ACC112 (cell line): ENCODE measurements around the gene TMEM161B.
"Not testable (repeated sequence)": the region's sequence is repeated elsewhere in the genome, so short reads cannot be mapped to it uniquely, and the experiment has no call there.

Source experiments
- H2AFZ ChIP-seq: fragments of 200-600 bp; sonication (generic); one replicate; pipeline ENCODE4 v1.6.0; 2017; ENCODE audit warnings: antibody characterized with exemption, low read length; ENCODE audit not compliant: unreplicated experiment
- H3K27ac ChIP-seq: fragments of 200-600 bp; sonication (generic); 2 replicates; pipeline ENCODE4 v1.5.1; 2014; ENCODE audit warnings: low read depth, mild to moderate bottlenecking, antibody characterized with exemption, low read length, moderate library complexity
- H3K27me3 ChIP-seq: fragments of 200-600 bp; sonication (generic); 2 replicates; pipeline ENCODE4 v1.6.1; 2014; ENCODE audit warnings: mild to moderate bottlenecking, antibody characterized with exemption, low read length, moderate library complexity, mixed read lengths; ENCODE audit not compliant: insufficient read depth
- H3K36me3 ChIP-seq: fragments of 200-600 bp; sonication (generic); 2 replicates; pipeline ENCODE4 v1.6.1; 2016; ENCODE audit warnings: mild to moderate bottlenecking, antibody characterized with exemption, low read length, moderate library complexity, mixed read lengths; ENCODE audit not compliant: insufficient read depth
- H3K4me1 ChIP-seq: fragments of 200-600 bp; sonication (generic); one replicate; pipeline ENCODE4 v1.6.1; 2016; ENCODE audit warnings: low read length, mixed read lengths; ENCODE audit not compliant: insufficient read depth, unreplicated experiment, control insufficient read depth
- H3K4me3 ChIP-seq: fragments of 200-600 bp; sonication (generic); 2 replicates; pipeline ENCODE4 v1.5.1; 2014; ENCODE audit warnings: mild to moderate bottlenecking, low read depth, low read length
- H3K79me2 ChIP-seq: fragments of 200-600 bp; sonication (generic); one replicate; pipeline ENCODE4 v1.6.0; 2016; ENCODE audit warnings: low read length; ENCODE audit not compliant: control insufficient read depth, unreplicated experiment, insufficient read depth

Gene TMEM161B

GRCh38 chr5:88235346-88235745 is 33.3 kb downstream of the TMEM161B start:
- Histone ChIP-seq H3K36me3 (no peaks in the 10 kb centered on the region), H3K4me1 (peaks cover 3% of the 10 kb centered on the region), H3K27me3 (no peaks in the 10 kb centered on the region), H2AFZ (no peak overlapping the region), H3K4me3 (no peak overlapping the region), H3K27ac (no peak overlapping the region), H3K79me2 (no peaks in the 10 kb centered on the region)

DNA sequence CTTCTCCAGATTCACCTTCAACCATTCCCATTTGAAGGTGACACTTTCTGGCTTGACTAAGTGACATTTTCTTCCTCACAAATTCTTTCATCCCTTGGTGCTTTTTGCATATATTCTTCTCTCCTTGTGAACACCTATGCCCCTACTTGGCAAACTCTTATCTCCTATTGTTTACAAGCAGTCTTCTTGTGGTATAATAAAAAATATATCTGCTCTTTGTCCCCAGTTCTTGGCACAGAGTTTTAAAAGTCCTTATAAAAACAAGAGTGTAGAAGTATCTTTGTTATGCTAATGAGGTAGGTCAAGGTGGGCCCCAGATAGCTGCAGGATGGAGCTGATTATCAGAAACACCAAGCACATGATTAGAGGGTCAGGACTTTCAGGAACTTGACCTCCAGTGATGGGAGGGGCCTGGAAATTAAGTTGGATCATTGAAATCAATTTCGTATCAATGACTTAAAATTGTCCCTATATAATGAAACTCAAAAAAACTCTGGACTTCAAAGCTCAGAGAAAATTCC is 38.0 kb downstream of the TMEM161B start:
- H3K27ac ChIP-seq = no peak overlapping the region
- no peaks in the 10 kb centered on the region for H3K79me2 ChIP-seq
- H3K36me3 ChIP-seq = no peaks in the 10 kb centered on the region
- no peak overlapping the region for H3K4me3 ChIP-seq
- no peaks in the 10 kb centered on the region for H3K4me1 ChIP-seq
- no peaks in the 10 kb centered on the region for H3K27me3 ChIP-seq
- no peak overlapping the region for H2AFZ ChIP-seq

GRCh38 chr5:88226881-88227450 is 41.7 kb downstream of the TMEM161B start:
- Histone ChIP-seq H2AFZ (no peak overlapping the region), H3K79me2 (no peaks in the 10 kb centered on the region), H3K27me3 (no peaks in the 10 kb centered on the region), H3K27ac (no peak overlapping the region), H3K4me3 (no peak overlapping the region), H3K4me1 (no peaks in the 10 kb centered on the region), H3K36me3 (no peaks in the 10 kb centered on the region)

- Histone ChIP-seq H2AFZ (no peak overlapping the region), H3K27ac (no peak overlapping the region), H3K36me3 (no peaks in the 10 kb centered on the region), H3K4me1 (no peaks in the 10 kb centered on the region), H3K79me2 (no peaks in the 10 kb centered on the region), H3K27me3 (no peaks in the 10 kb centered on the region), H3K4me3 (no peak overlapping the region)
Measured at GRCh38 chr5:88214655-88215054, 54.0 kb downstream of the TMEM161B start.

- Histone ChIP-seq H3K36me3 (no peaks in the 10 kb centered on the region), H3K4me3 (no peak overlapping the region), H2AFZ (no peak overlapping the region), H3K79me2 (no peaks in the 10 kb centered on the region), H3K27ac (no peak overlapping the region), H3K4me1 (no peaks in the 10 kb centered on the region), H3K27me3 (no peaks in the 10 kb centered on the region)
Measured at GRCh38 chr5:88207575-88207974, 61.1 kb downstream of the TMEM161B start.

DNA sequence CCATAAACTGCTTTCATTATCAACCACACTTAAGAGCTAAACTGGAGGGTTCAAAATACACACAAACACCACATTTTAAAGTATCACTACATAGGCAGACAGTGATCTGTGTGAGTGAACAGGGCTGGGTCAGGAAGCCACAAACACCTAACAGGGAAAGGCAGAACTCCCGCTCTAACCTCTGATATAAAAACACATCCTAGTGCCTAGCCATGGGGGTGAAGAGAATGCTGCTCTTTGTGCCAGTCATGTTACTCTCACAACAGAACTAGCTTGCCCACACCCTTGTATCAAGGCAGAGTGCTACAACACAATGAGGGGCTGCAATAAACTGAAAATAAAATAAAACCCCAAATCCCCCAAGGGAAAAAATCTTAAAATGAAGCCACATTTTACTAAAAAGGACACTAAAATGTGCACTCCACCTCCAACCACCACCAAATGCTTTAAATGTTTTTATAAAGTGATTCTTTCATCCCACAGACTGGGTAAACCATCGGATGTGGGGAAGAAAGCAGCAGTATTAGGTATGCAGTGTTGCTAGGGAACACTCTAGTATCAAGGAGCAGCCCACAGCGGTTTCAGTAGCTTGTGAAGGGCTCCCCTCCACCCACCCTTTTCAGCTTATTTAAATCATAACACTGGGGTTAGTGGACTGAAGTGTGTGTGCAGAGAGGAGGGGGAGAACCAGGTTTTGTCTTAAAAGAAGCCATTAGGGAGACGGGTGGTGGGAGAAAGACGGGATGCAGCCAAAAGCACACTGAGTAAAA is 64.5 kb downstream of the TMEM161B start:
- 0 out of 2 replicates have a peak, but pooled peaks cover 5% of the 10 kb centered on the region for H3K36me3 ChIP-seq

DNA sequence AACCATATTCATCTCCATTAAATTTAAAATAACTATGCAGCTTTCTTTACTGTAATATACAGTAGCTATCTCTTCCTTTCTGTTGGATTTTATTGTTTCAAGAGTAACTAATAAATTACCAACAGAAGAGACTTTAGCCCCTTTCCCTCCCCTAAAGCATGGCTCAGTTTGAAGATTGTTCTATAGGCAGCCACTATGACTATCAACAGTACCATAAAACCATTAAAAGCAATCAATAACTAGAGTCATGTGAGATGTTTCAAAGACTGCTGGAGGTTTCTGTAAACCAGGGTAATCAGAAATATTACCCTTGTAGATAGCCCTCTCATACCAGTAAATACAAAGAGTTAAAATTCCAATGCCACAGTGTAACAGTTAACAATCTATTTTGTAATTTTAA is 73.0 kb downstream of the TMEM161B start:
- H3K27me3 ChIP-seq = no peaks in the 10 kb centered on the region
- no peaks in the 10 kb centered on the region for H3K79me2 ChIP-seq
- H3K4me3 ChIP-seq = no peak overlapping the region
- no peak overlapping the region for H2AFZ ChIP-seq
- no peaks in the 10 kb centered on the region for H3K4me1 ChIP-seq
- H3K36me3 ChIP-seq = peaks cover 9% of the 10 kb centered on the region; the same call in 1 of the 2 replicates
- H3K27ac ChIP-seq = no peak overlapping the region

More for the DNA sequence above, 64.5 kb downstream of the TMEM161B start:
- Histone ChIP-seq H2AFZ (no peak overlapping the region), H3K4me3 (no peak overlapping the region), H3K27ac (no peak overlapping the region), H3K27me3 (no peaks in the 10 kb centered on the region), H3K79me2 (no peaks in the 10 kb centered on the region), H3K4me1 (no peaks in the 10 kb centered on the region)

DNA sequence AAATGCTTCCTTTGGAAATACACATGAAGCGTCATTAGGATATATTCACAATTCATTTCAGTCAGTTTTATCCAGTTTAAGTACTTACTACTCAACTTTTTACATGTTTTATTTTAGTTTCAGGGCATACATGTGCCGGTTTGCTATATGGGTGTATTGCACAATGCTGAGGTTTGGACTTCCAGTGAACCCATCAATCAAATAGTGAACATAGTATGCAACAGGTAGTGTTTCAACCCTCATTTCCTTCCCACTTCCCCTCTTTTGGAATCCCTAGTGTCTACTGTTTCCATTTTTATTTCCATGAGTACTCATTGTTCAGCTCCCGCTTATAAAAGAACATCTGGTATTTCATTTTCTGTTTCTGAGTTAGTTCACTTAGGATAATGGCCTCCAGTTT is 74.7 kb downstream of the TMEM161B start:
- Histone ChIP-seq H3K4me1 (no peaks in the 10 kb centered on the region), H3K79me2 (no peaks in the 10 kb centered on the region), H2AFZ (no peak overlapping the region), H3K36me3 (peaks cover 15% of the 10 kb centered on the region), H3K27ac (no peak overlapping the region), H3K27me3 (no peaks in the 10 kb centered on the region), H3K4me3 (no peak overlapping the region)

DNA sequence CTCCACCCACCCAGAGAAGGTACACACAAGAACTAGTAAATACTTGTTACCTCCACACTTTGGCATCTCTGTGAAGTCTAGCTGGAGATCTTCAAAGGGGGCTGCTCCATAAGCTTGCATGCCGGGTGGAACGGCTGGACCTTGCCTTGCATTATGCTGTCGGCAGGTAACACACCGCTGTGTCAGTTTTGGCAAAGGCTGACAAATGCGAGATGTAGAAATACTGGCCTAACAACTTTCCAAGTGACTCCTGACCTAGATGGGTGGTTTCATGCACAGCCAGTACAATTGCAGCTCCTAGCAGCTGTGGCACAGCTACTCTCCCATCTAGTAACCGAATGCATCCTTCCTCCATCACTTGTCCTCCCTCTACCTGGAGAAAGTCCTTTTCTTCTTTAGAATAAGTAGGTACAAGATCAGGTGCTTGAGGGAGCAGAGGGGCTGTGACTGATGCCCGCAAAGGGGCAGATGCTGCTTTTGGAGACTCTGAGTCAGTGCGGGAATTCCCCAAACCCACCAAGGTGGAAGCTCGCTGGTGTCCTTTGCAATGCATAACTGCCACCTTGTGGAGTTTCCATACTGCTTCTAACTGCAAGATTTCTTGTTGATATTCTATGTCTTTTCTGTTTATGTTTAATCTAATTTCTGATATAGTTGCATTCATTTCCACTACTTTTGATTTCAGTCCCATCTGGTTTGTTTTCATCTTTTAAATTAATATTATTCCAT is 78.4 kb downstream of the TMEM161B start:
- no peak overlapping the region for H2AFZ ChIP-seq
- no peak overlapping the region for H3K27ac ChIP-seq
- H3K4me3 ChIP-seq = no peak overlapping the region
- no peaks in the 10 kb centered on the region for H3K4me1 ChIP-seq
- H3K27me3 ChIP-seq = no peaks in the 10 kb centered on the region
- no peaks in the 10 kb centered on the region for H3K79me2 ChIP-seq
- H3K36me3 ChIP-seq = peaks cover 19% of the 10 kb centered on the region

DNA sequence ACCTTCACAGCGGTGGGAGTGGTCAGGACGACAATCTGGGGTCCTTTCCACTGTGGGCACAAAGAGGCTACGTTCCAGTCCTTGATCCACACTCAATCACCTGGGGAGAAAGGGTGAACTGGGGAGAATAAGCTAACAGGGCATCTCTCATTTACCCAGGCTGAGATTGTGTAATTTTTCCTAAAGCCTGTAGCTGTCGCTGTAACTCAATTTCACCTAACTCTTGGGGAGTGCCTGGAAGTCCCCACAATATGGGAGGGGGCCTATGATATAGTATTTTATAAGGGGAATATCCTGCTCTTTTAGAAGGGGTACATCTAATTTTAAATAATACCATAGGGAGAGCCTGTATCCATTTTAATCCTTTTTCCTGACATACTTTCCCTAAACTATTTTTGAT is 79.2 kb downstream of the TMEM161B start:
- H3K4me3 ChIP-seq, H3K4me1 ChIP-seq, H3K79me2 ChIP-seq, H2AFZ ChIP-seq, H3K27ac ChIP-seq, H3K27me3 ChIP-seq: not testable (repeated sequence)
- H3K36me3 ChIP-seq = peaks cover 15% of the 10 kb centered on the region
